Neural cell (in vitro differentiated cells): ENCODE measurements around the gene HSD11B2.

ENCODE experiments used
- EP300 ChIP-seq: fragments of 450-650 bp; conservative IDR thresholded peaks from 2 replicates; pipeline ENCODE4 v1.6.1; 2014; ENCODE audit warnings: antibody characterized with exemption, mild to moderate bottlenecking, moderate library complexity; ENCODE audit not compliant: poor library complexity, severe bottlenecking
- EZH2 ChIP-seq: fragments of 200-600, 300-800 bp; shearing (Covaris generic), sonication (generic); IDR thresholded peaks from 2 replicates; pipeline ENCODE4 v1.6.1; 2014; ENCODE audit warnings: antibody characterized with exemption, low read length, borderline replicate concordance, mild to moderate bottlenecking; ENCODE audit not compliant: insufficient read depth, poor library complexity, severe bottlenecking
- POLR2AphosphoS5 ChIP-seq: IDR thresholded peaks from 2 replicates; pipeline ENCODE4 v1.6.1; 2012
- RAD21 ChIP-seq: fragments of 450-650 bp; conservative IDR thresholded peaks from 2 replicates; pipeline ENCODE4 v1.6.1; 2014; ENCODE audit warnings: antibody characterized with exemption, mild to moderate bottlenecking, moderate library complexity
- TAF1 ChIP-seq: IDR thresholded peaks from 2 replicates; pipeline ENCODE4 v1.6.1; 2012; ENCODE audit warnings: low read depth
- TF ChIP-seq, protein P1 (sequence below): fragments of 450-650 bp; IDR thresholded peaks from 2 replicates; pipeline ENCODE4 v1.5.1; 2014; ENCODE audit warnings: antibody characterized with exemption, mild to moderate bottlenecking, moderate library complexity; ENCODE audit not compliant: poor library complexity, severe bottlenecking

DNA sequence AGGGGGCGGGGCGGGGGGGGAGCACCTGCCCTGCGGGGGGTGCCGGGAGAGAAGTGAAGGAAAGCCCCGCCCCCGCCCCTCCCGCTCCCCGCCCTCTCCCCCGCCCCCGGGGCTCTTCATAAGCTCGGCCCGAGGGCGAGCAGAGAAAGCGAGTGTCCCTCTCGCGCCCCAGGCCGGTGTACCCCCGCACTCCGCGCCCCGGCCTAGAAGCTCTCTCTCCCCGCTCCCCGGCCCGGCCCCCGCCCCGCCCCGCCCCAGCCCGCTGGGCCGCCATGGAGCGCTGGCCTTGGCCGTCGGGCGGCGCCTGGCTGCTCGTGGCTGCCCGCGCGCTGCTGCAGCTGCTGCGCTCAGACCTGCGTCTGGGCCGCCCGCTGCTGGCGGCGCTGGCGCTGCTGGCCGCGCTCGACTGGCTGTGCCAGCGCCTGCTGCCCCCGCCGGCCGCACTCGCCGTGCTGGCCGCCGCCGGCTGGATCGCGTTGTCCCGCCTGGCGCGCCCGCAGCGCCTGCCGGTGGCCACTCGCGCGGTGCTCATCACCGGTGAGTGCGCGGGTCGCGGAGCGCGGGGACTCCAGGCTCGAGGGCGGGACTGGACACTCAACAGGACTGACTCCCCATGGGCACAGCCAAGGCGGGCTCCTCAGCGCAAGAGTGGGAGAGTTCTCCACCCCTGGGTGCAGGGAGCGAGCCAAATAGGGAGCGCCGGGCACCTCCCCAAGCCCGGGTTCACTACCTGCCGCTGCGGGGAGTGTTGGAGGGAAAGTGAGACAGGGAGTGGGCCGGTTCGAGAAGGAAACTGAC lies at the start of gene HSD11B2:
- TF ChIP-seq, protein P1, sequence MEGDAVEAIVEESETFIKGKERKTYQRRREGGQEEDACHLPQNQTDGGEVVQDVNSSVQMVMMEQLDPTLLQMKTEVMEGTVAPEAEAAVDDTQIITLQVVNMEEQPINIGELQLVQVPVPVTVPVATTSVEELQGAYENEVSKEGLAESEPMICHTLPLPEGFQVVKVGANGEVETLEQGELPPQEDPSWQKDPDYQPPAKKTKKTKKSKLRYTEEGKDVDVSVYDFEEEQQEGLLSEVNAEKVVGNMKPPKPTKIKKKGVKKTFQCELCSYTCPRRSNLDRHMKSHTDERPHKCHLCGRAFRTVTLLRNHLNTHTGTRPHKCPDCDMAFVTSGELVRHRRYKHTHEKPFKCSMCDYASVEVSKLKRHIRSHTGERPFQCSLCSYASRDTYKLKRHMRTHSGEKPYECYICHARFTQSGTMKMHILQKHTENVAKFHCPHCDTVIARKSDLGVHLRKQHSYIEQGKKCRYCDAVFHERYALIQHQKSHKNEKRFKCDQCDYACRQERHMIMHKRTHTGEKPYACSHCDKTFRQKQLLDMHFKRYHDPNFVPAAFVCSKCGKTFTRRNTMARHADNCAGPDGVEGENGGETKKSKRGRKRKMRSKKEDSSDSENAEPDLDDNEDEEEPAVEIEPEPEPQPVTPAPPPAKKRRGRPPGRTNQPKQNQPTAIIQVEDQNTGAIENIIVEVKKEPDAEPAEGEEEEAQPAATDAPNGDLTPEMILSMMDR = peak; percentile 55
- peak; percentile 42 for TF ChIP-seq RAD21
- TF ChIP-seq POLR2AphosphoS5 = no peak
- no peak for TF ChIP-seq EZH2
- no peak for TF ChIP-seq EP300
- TF ChIP-seq TAF1 = no peak
